WTC11 (cell line): ENCODE results near the gene FANCC. TPM values are rescaled to one million over a fixed set of nuclear protein-coding genes. Genes with fewer than 3 reads are reported as not detected.

ENCODE experiments used
- ATAC-seq: fragments of 200-7000 bp; cut with Tn5 transposase; 2 replicates; pipeline ENCODE4 v1.10.0; 2021; ENCODE audit warnings: mild to moderate bottlenecking, moderate library complexity
- CTCF ChIA-PET: fragments of 300-600 bp; sonication (Branson Sonifier 250); formaldehyde crosslinking; loops from one replicate; lab custom pipeline; 2021; ENCODE audit warnings: antibody characterized with exemption; lab: Charles Lee
- POLR2A ChIA-PET: fragments of 350-600 bp; sonication (Branson Sonifier 250); formaldehyde crosslinking; loops from one replicate; lab custom pipeline; 2021; ENCODE audit warnings: antibody characterized with exemption; lab: Charles Lee
- DNase-seq: peaks from one replicate; pipeline ENCODE4 v3.0.0; 2021; ENCODE audit warnings: low spot score
- H3K27ac Mint-ChIP-seq: 2 replicates; pipeline ENCODE4 v1.8.0; 2021; ENCODE audit warnings: mixed read lengths
- H3K27me3 Mint-ChIP-seq: 2 replicates; pipeline ENCODE4 v1.8.0; 2021; ENCODE audit warnings: low read depth, mild to moderate bottlenecking, moderate library complexity, mixed read lengths
- H3K36me3 Mint-ChIP-seq: 2 replicates; pipeline ENCODE4 v1.8.0; 2021; ENCODE audit warnings: mixed read lengths
- H3K4me1 Mint-ChIP-seq: 2 replicates; pipeline ENCODE4 v1.8.0; 2022; ENCODE audit warnings: mixed read lengths
- H3K4me3 Mint-ChIP-seq: 2 replicates; pipeline ENCODE4 v1.8.0; 2021; ENCODE audit warnings: mild to moderate bottlenecking, moderate library complexity, mixed read lengths
- H3K9me3 Mint-ChIP-seq: 2 replicates; pipeline ENCODE4 v1.8.0; 2021; ENCODE audit warnings: mixed read lengths
- ESRRA ChIP-seq: sonication (generic); formaldehyde crosslinking; IDR thresholded peaks from 2 replicates; pipeline ENCODE4 v1.8.1; 2022; ENCODE audit warnings: mild to moderate bottlenecking, missing genetic modification reagents, borderline replicate concordance
- GTF2I ChIP-seq: fragments of 250-450 bp; sonication (Bioruptor Pico); conservative IDR thresholded peaks from 2 replicates; pipeline ENCODE4 v1.4.0; 2021; ENCODE audit warnings: mild to moderate bottlenecking
- HMGA2 ChIP-seq: fragments of 250-450 bp; sonication (Bioruptor Pico); IDR thresholded peaks from 2 replicates; pipeline ENCODE4 v1.4.0; 2021; ENCODE audit warnings: mild to moderate bottlenecking, moderate library complexity
- IRF2 ChIP-seq: sonication (generic); formaldehyde crosslinking; IDR thresholded peaks from 2 replicates; pipeline ENCODE4 v1.8.0; 2022; ENCODE audit warnings: low read depth, missing genetic modification reagents, borderline replicate concordance
- NFATC4 ChIP-seq: fragments of 250-450 bp; sonication (Bioruptor Pico); IDR thresholded peaks from 2 replicates; pipeline ENCODE4 v1.9.0; 2021; ENCODE audit warnings: mild to moderate bottlenecking
- ZNF396 ChIP-seq: fragments of 250-450 bp; sonication (Bioruptor Pico); IDR thresholded peaks from 2 replicates; pipeline ENCODE4 v1.8.0; 2021; ENCODE audit warnings: mild to moderate bottlenecking, moderate library complexity, borderline replicate concordance
- ZNF416 ChIP-seq: fragments of 250-450 bp; sonication (Bioruptor Pico); IDR thresholded peaks from 2 replicates; pipeline ENCODE4 v1.9.0; 2021; ENCODE audit warnings: mild to moderate bottlenecking, inconsistent platforms
- total RNA-seq: library from RNA; stranded (reverse); gene quantifications from 3 replicates; pipeline ENCODE4 v1.2.3, GENCODE V29; 2021
- TF ChIP-seq, protein P1 (sequence below): sonication (generic); formaldehyde crosslinking; IDR thresholded peaks from 2 replicates; pipeline ENCODE4 v1.8.1; 2023; ENCODE audit warnings: mild to moderate bottlenecking, missing genetic modification reagents, borderline replicate concordance
- TF ChIP-seq, protein P2 (sequence below): sonication (generic); formaldehyde crosslinking; IDR thresholded peaks from 2 replicates; pipeline ENCODE4 v1.8.0; 2023; ENCODE audit warnings: missing genetic modification reagents, mild to moderate bottlenecking, borderline replicate concordance
- TF ChIP-seq, protein P3 (sequence below): fragments of 250-450 bp; sonication (Bioruptor Pico); conservative IDR thresholded peaks from 2 replicates; pipeline ENCODE4 v1.9.0; 2021; ENCODE audit warnings: mild to moderate bottlenecking
- TF ChIP-seq, protein P4 (sequence below): fragments of 250-450 bp; sonication (Bioruptor Pico); IDR thresholded peaks from 2 replicates; pipeline ENCODE4 v1.9.0; 2021; ENCODE audit warnings: mild to moderate bottlenecking, borderline replicate concordance
- TF ChIP-seq, protein P5 (sequence below): fragments of 250-450 bp; sonication (Bioruptor Pico); IDR thresholded peaks from 2 replicates; pipeline ENCODE4 v1.9.0; 2021; ENCODE audit warnings: mild to moderate bottlenecking

Gene FANCC
- total RNA-seq, 1 experiment from 2014 or later, result 10.9 TPM

DNA sequence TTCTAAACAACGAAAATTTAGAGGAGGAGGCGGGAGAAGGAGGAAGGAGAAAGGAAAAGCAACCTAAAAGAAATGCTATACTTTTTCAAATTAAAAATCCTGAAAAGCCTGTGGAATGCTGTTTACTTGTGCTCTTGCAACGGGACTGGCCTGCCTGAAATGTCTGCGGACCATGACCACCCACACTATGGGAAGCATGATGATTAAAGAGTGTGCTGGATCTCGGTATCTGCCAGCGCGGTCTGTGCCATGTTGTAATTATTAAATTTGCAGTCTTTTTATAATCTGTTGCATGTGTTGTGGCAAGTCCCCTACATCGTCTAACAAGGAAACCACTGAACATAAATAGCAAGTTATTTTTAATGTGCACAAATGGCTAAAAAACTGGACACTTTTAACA is 111.4 kb downstream of the FANCC start:
- Mint-ChIP-seq H3K36me3 (no peaks in the 10 kb centered on the region), H3K9me3 (0 out of 2 replicates have a peak, but pooled peaks cover 4% of the 10 kb centered on the region), H3K4me3 (no peak overlapping the region), H3K27me3 (no peaks in the 10 kb centered on the region), H3K4me1 (peaks cover 23% of the 10 kb centered on the region), H3K27ac (no peak overlapping the region)
- TF ChIP-seq, protein P1, sequence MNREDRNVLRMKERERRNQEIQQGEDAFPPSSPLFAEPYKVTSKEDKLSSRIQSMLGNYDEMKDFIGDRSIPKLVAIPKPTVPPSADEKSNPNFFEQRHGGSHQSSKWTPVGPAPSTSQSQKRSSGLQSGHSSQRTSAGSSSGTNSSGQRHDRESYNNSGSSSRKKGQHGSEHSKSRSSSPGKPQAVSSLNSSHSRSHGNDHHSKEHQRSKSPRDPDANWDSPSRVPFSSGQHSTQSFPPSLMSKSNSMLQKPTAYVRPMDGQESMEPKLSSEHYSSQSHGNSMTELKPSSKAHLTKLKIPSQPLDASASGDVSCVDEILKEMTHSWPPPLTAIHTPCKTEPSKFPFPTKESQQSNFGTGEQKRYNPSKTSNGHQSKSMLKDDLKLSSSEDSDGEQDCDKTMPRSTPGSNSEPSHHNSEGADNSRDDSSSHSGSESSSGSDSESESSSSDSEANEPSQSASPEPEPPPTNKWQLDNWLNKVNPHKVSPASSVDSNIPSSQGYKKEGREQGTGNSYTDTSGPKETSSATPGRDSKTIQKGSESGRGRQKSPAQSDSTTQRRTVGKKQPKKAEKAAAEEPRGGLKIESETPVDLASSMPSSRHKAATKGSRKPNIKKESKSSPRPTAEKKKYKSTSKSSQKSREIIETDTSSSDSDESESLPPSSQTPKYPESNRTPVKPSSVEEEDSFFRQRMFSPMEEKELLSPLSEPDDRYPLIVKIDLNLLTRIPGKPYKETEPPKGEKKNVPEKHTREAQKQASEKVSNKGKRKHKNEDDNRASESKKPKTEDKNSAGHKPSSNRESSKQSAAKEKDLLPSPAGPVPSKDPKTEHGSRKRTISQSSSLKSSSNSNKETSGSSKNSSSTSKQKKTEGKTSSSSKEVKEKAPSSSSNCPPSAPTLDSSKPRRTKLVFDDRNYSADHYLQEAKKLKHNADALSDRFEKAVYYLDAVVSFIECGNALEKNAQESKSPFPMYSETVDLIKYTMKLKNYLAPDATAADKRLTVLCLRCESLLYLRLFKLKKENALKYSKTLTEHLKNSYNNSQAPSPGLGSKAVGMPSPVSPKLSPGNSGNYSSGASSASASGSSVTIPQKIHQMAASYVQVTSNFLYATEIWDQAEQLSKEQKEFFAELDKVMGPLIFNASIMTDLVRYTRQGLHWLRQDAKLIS (CRISPR knock-in tag), result no peak
- TF ChIP-seq ESRRA (CRISPR knock-in tag) (no peak), ZNF416 (CRISPR knock-in tag) (no peak), ZNF396 (CRISPR knock-in tag) (no peak), IRF2 (CRISPR knock-in tag) (no peak), HMGA2 (no peak), GTF2I (no peak), NFATC4 (no peak)
- TF ChIP-seq, protein P2, sequence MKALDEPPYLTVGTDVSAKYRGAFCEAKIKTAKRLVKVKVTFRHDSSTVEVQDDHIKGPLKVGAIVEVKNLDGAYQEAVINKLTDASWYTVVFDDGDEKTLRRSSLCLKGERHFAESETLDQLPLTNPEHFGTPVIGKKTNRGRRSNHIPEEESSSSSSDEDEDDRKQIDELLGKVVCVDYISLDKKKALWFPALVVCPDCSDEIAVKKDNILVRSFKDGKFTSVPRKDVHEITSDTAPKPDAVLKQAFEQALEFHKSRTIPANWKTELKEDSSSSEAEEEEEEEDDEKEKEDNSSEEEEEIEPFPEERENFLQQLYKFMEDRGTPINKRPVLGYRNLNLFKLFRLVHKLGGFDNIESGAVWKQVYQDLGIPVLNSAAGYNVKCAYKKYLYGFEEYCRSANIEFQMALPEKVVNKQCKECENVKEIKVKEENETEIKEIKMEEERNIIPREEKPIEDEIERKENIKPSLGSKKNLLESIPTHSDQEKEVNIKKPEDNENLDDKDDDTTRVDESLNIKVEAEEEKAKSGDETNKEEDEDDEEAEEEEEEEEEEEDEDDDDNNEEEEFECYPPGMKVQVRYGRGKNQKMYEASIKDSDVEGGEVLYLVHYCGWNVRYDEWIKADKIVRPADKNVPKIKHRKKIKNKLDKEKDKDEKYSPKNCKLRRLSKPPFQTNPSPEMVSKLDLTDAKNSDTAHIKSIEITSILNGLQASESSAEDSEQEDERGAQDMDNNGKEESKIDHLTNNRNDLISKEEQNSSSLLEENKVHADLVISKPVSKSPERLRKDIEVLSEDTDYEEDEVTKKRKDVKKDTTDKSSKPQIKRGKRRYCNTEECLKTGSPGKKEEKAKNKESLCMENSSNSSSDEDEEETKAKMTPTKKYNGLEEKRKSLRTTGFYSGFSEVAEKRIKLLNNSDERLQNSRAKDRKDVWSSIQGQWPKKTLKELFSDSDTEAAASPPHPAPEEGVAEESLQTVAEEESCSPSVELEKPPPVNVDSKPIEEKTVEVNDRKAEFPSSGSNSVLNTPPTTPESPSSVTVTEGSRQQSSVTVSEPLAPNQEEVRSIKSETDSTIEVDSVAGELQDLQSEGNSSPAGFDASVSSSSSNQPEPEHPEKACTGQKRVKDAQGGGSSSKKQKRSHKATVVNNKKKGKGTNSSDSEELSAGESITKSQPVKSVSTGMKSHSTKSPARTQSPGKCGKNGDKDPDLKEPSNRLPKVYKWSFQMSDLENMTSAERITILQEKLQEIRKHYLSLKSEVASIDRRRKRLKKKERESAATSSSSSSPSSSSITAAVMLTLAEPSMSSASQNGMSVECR, result no peak
- TF ChIP-seq, protein P3, sequence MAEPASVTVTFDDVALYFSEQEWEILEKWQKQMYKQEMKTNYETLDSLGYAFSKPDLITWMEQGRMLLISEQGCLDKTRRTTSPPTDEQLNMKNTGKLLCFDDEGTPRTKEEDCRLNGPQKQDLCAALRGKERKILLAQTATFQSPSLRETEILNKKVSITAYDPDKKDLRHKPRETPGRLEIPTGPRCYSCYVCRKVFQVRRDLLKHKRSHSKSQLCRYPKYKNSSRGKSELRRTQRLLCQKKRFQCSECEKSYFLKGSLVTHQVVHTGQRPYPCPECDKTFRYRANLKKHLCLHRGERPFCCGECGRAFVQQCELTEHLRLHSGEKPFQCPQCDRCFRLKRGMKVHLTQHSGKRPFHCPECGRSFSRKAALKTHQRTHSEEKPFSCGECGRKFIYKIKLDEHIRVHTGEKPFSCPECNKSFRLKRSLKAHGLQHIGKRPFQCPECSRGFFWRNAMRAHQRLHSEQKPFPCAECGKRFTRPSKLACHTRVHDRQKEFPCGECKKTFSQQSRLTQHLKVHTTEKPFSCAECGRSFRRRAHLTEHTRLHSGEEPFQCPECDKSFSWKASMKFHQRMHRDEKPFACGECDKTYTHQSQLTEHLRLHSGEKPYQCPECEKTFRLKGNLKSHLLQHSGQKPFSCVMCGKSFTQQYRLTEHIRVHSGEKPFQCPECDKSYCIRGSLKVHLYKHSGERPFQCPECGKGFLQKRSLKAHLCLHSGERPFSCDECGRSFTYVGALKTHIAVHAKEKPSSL, result no peak
- TF ChIP-seq, protein P4, sequence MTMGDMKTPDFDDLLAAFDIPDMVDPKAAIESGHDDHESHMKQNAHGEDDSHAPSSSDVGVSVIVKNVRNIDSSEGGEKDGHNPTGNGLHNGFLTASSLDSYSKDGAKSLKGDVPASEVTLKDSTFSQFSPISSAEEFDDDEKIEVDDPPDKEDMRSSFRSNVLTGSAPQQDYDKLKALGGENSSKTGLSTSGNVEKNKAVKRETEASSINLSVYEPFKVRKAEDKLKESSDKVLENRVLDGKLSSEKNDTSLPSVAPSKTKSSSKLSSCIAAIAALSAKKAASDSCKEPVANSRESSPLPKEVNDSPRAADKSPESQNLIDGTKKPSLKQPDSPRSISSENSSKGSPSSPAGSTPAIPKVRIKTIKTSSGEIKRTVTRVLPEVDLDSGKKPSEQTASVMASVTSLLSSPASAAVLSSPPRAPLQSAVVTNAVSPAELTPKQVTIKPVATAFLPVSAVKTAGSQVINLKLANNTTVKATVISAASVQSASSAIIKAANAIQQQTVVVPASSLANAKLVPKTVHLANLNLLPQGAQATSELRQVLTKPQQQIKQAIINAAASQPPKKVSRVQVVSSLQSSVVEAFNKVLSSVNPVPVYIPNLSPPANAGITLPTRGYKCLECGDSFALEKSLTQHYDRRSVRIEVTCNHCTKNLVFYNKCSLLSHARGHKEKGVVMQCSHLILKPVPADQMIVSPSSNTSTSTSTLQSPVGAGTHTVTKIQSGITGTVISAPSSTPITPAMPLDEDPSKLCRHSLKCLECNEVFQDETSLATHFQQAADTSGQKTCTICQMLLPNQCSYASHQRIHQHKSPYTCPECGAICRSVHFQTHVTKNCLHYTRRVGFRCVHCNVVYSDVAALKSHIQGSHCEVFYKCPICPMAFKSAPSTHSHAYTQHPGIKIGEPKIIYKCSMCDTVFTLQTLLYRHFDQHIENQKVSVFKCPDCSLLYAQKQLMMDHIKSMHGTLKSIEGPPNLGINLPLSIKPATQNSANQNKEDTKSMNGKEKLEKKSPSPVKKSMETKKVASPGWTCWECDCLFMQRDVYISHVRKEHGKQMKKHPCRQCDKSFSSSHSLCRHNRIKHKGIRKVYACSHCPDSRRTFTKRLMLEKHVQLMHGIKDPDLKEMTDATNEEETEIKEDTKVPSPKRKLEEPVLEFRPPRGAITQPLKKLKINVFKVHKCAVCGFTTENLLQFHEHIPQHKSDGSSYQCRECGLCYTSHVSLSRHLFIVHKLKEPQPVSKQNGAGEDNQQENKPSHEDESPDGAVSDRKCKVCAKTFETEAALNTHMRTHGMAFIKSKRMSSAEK (CRISPR knock-in tag), result no peak
- TF ChIP-seq, protein P5, sequence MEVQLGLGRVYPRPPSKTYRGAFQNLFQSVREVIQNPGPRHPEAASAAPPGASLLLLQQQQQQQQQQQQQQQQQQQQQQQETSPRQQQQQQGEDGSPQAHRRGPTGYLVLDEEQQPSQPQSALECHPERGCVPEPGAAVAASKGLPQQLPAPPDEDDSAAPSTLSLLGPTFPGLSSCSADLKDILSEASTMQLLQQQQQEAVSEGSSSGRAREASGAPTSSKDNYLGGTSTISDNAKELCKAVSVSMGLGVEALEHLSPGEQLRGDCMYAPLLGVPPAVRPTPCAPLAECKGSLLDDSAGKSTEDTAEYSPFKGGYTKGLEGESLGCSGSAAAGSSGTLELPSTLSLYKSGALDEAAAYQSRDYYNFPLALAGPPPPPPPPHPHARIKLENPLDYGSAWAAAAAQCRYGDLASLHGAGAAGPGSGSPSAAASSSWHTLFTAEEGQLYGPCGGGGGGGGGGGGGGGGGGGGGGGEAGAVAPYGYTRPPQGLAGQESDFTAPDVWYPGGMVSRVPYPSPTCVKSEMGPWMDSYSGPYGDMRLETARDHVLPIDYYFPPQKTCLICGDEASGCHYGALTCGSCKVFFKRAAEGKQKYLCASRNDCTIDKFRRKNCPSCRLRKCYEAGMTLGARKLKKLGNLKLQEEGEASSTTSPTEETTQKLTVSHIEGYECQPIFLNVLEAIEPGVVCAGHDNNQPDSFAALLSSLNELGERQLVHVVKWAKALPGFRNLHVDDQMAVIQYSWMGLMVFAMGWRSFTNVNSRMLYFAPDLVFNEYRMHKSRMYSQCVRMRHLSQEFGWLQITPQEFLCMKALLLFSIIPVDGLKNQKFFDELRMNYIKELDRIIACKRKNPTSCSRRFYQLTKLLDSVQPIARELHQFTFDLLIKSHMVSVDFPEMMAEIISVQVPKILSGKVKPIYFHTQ (CRISPR knock-in tag), result no peak
- POLR2A ChIA-PET, result interaction anchor here (0.6 kb wide), 1 partner anchor 170 kb away, joined by 4 read pairs; no protein-coding TSS in a partner anchor
- ATAC-seq (no peak; the same call in 1 of the 2 replicates), DNase-seq (no peak)
- CTCF ChIA-PET, result interaction anchor here (1.6 kb wide), 1 partner anchor 13 kb away, joined by 9 read pairs; no protein-coding TSS in a partner anchor
